ENCODE data around the gene RYR2. TPM values are rescaled to one million over a fixed set of nuclear protein-coding genes. Genes with fewer than 3 reads are reported as not detected.

Gene RYR2
- polyA plus RNA-seq, 1 of the 3 experiments (the other 2 are of a cell fraction) = under 0.01 TPM

DNA sequence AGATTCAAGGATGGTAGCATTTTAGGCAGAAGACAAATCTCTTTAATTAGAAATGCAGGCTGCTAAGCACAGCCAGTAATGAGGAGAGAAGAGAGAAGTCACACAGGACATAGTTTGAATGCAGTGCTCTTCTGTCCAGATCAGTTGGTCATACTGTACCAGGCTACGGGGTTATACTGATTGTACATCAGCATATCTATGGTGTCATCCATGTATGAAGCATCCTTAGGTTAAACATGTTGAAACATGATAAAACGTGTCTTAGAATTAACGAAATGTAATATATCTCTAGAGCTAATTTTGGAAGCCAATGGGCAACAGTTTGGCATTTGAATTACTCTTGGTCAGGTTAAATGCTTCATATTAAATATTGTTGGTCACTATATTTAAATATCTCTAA, 199.1 kb downstream of the RYR2 start:
- Histone ChIP-seq H3K9me3 (no peaks in the 10 kb centered on the region), H3K27me3 (ENCODE audit: insufficient read depth) (no peaks in the 10 kb centered on the region), H3K27ac (ENCODE audit: low read depth in 2 of 2, low read length in 1 of 2) (no peak overlapping the region), H2AFZ (ENCODE audit: low read depth) (no peak overlapping the region), H4K20me1 (ENCODE audit: insufficient read depth) (no peaks in the 10 kb centered on the region), H3K4me1 (ENCODE audit: control insufficient read depth in 1 of 2, insufficient read depth in 2 of 2, low read depth in 1 of 2, low read length in 1 of 2) (no peaks in the 10 kb centered on the region), H3K9me2 (no peaks in the 10 kb centered on the region), H3K36me3 (replicated peaks in 1 of 2; ENCODE audit: control insufficient read depth in 1 of 2, insufficient read depth in 2 of 2, low read length in 1 of 2) (no peaks in the 10 kb centered on the region), H3K4me2 (no peak overlapping the region), H3K79me2 (ENCODE audit: insufficient read depth) (no peaks in the 10 kb centered on the region), H3K9ac (no peak overlapping the region), H3K4me3 (ENCODE audit: low read depth in 2 of 2, low read length in 1 of 2) (no peak overlapping the region), H3F3A (replicated peaks; ENCODE audit: insufficient read depth) (no peaks in the 10 kb centered on the region)
- DNase-seq = no peak
- 31% methylated on average over 3 of the region's 3 CpGs for WGBS (ENCODE audit: low lambda C conversion rate)
- ChIA-PET CTCF (no interaction called here), POLR2A (no interaction called here)
- TF ChIP-seq MEF2A (IDR thresholded peaks at IDR 0.05; ENCODE audit: borderline replicate concordance, low read depth) (no peak), GABPA (IDR thresholded peaks at IDR 0.05; ENCODE audit: low read depth) (no peak), EZH2phosphoT487 (IDR thresholded peaks at IDR 0.05; ENCODE audit: borderline replicate concordance, low read depth) (no peak), YY1 (IDR thresholded peaks at IDR 0.05; ENCODE audit: low read depth) (no peak), NRF1 (IDR thresholded peaks at IDR 0.05; ENCODE audit: low read depth, low read length) (no peak), JUND (IDR thresholded peaks at IDR 0.05) (no peak), RFX5 (IDR thresholded peaks at IDR 0.05; ENCODE audit: low read length) (no peak)
- TF ChIP-seq, protein P1, sequence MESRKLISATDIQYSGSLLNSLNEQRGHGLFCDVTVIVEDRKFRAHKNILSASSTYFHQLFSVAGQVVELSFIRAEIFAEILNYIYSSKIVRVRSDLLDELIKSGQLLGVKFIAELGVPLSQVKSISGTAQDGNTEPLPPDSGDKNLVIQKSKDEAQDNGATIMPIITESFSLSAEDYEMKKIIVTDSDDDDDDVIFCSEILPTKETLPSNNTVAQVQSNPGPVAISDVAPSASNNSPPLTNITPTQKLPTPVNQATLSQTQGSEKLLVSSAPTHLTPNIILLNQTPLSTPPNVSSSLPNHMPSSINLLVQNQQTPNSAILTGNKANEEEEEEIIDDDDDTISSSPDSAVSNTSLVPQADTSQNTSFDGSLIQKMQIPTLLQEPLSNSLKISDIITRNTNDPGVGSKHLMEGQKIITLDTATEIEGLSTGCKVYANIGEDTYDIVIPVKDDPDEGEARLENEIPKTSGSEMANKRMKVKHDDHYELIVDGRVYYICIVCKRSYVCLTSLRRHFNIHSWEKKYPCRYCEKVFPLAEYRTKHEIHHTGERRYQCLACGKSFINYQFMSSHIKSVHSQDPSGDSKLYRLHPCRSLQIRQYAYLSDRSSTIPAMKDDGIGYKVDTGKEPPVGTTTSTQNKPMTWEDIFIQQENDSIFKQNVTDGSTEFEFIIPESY (IDR thresholded peaks at IDR 0.05; ENCODE audit: borderline replicate concordance, low read depth) = no peak
- TF ChIP-seq, protein P2, sequence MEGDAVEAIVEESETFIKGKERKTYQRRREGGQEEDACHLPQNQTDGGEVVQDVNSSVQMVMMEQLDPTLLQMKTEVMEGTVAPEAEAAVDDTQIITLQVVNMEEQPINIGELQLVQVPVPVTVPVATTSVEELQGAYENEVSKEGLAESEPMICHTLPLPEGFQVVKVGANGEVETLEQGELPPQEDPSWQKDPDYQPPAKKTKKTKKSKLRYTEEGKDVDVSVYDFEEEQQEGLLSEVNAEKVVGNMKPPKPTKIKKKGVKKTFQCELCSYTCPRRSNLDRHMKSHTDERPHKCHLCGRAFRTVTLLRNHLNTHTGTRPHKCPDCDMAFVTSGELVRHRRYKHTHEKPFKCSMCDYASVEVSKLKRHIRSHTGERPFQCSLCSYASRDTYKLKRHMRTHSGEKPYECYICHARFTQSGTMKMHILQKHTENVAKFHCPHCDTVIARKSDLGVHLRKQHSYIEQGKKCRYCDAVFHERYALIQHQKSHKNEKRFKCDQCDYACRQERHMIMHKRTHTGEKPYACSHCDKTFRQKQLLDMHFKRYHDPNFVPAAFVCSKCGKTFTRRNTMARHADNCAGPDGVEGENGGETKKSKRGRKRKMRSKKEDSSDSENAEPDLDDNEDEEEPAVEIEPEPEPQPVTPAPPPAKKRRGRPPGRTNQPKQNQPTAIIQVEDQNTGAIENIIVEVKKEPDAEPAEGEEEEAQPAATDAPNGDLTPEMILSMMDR (IDR thresholded peaks at IDR 0.05) = no peak
- TF ChIP-seq, protein P3, sequence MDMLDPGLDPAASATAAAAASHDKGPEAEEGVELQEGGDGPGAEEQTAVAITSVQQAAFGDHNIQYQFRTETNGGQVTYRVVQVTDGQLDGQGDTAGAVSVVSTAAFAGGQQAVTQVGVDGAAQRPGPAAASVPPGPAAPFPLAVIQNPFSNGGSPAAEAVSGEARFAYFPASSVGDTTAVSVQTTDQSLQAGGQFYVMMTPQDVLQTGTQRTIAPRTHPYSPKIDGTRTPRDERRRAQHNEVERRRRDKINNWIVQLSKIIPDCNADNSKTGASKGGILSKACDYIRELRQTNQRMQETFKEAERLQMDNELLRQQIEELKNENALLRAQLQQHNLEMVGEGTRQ (IDR thresholded peaks at IDR 0.05; ENCODE audit: borderline replicate concordance, low read depth, low read length) = no peak

DNA sequence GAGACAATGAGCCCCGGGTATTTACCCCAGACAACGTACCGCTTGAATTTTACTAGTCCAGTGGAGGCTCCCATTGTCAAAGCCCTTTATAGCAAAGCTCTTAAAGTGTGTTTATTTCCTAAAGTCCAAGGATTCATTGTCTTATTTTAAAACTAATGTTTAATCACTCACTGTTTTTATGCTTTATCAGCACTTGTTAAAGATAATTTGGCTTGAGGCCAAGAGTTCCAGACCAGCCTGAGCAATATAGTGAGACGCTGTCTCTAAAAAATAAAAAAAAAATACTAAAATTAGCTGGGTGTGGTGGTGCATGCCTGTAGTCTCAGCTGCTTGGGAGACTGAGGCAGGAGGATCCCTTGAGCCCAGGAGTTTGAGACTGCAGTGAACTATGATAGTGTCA, 202.8 kb downstream of the RYR2 start:
- H3K9ac ChIP-seq = no peak overlapping the region
- TF ChIP-seq, protein P4, sequence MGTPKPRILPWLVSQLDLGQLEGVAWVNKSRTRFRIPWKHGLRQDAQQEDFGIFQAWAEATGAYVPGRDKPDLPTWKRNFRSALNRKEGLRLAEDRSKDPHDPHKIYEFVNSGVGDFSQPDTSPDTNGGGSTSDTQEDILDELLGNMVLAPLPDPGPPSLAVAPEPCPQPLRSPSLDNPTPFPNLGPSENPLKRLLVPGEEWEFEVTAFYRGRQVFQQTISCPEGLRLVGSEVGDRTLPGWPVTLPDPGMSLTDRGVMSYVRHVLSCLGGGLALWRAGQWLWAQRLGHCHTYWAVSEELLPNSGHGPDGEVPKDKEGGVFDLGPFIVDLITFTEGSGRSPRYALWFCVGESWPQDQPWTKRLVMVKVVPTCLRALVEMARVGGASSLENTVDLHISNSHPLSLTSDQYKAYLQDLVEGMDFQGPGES (IDR thresholded peaks at IDR 0.05; ENCODE audit: low read depth, low read length) = no peak
- TF ChIP-seq MXI1 (IDR thresholded peaks at IDR 0.05; ENCODE audit: low read depth, low read length) (no peak), YY1 (IDR thresholded peaks at IDR 0.05; ENCODE audit: low read depth) (no peak), JUND (IDR thresholded peaks at IDR 0.05) (no peak), GATA2 (CRISPR knock-in tag; IDR thresholded peaks at IDR 0.05) (no peak), SIN3A (IDR thresholded peaks at IDR 0.05; ENCODE audit: borderline replicate concordance, low read depth, low read length) (no peak), POLR2AphosphoS5 (IDR thresholded peaks at IDR 0.05; ENCODE audit: low read depth, low read length) (no peak), NRF1 (IDR thresholded peaks at IDR 0.05; ENCODE audit: low read depth, low read length) (no peak)
- TF ChIP-seq, protein P5, sequence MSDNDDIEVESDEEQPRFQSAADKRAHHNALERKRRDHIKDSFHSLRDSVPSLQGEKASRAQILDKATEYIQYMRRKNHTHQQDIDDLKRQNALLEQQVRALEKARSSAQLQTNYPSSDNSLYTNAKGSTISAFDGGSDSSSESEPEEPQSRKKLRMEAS (IDR thresholded peaks at IDR 0.05; ENCODE audit: low read depth) = no peak
- TF ChIP-seq, protein P6, sequence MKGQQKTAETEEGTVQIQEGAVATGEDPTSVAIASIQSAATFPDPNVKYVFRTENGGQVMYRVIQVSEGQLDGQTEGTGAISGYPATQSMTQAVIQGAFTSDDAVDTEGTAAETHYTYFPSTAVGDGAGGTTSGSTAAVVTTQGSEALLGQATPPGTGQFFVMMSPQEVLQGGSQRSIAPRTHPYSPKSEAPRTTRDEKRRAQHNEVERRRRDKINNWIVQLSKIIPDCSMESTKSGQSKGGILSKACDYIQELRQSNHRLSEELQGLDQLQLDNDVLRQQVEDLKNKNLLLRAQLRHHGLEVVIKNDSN (IDR thresholded peaks at IDR 0.05; ENCODE audit: borderline replicate concordance, low read depth) = no peak
- TF ChIP-seq, protein P3 (IDR thresholded peaks at IDR 0.05; ENCODE audit: borderline replicate concordance, low read depth, low read length) = no peak
- no peak overlapping the region for H3K4me2 ChIP-seq
- 60% methylated on average over 4 of the region's 4 CpGs for WGBS (ENCODE audit: low lambda C conversion rate)
- H2AFZ ChIP-seq (ENCODE audit: low read depth) = no peak overlapping the region
- H3K27me3 ChIP-seq (ENCODE audit: insufficient read depth) = no peaks in the 10 kb centered on the region
- H3K4me3 ChIP-seq (ENCODE audit: low read depth in 2 of 2, low read length in 1 of 2) = no peak overlapping the region
- no peaks in the 10 kb centered on the region for H3K36me3 ChIP-seq (replicated peaks in 1 of 2; ENCODE audit: control insufficient read depth in 1 of 2, insufficient read depth in 2 of 2, low read length in 1 of 2)
- no peak overlapping the region for H3K27ac ChIP-seq (ENCODE audit: low read depth in 2 of 2, low read length in 1 of 2)
- no peaks in the 10 kb centered on the region for H3K9me3 ChIP-seq
- CTCF ChIA-PET = interaction anchor here (1.6 kb wide), 1 partner anchor 9 kb away, joined by 4 read pairs; no protein-coding TSS in a partner anchor
- POLR2A ChIA-PET = no interaction called here
- no peaks in the 10 kb centered on the region for H3K9me2 ChIP-seq
- H4K20me1 ChIP-seq (ENCODE audit: insufficient read depth) = no peaks in the 10 kb centered on the region
- H3K79me2 ChIP-seq (ENCODE audit: insufficient read depth) = no peaks in the 10 kb centered on the region
- no peaks in the 10 kb centered on the region for H3F3A ChIP-seq (replicated peaks; ENCODE audit: insufficient read depth)
- no peaks in the 10 kb centered on the region for H3K4me1 ChIP-seq (ENCODE audit: control insufficient read depth in 1 of 2, insufficient read depth in 2 of 2, low read depth in 1 of 2, low read length in 1 of 2)
- no peak for DNase-seq

All from SK-N-SH (cell line).